Calu3 (cell line): Measurements from ENCODE around the gene SH3PXD2A. TPM values are rescaled to one million over a fixed set of nuclear protein-coding genes. Genes with fewer than 3 reads are reported as not detected.

Experiments used
- BruUV-seq: library from RNA; stranded (reverse); fragments of 400-500 nt; replicated peaks from 2 replicates; lab custom pipeline; 2021; lab: Mats Ljungman, UMichigan
- CTCF ChIA-PET: fragments of 300-600 bp; sonication (Branson Sonifier 250); formaldehyde crosslinking; loops from one replicate; lab custom pipeline; 2022; ENCODE audit warnings: antibody characterized with exemption; lab: Charles Lee
- DNase-seq: peaks from one replicate; pipeline ENCODE4 v3.0.0; 2022
- H3K27ac Mint-ChIP-seq: one replicate; pipeline ENCODE4 v1.8.0; 2022; ENCODE audit warnings: mixed read lengths; ENCODE audit not compliant: unreplicated experiment
- H3K27me3 Mint-ChIP-seq: one replicate; pipeline ENCODE4 v1.8.0; 2022; ENCODE audit warnings: mixed read lengths; ENCODE audit not compliant: unreplicated experiment
- H3K36me3 Mint-ChIP-seq: one replicate; pipeline ENCODE4 v1.8.0; 2022; ENCODE audit warnings: mild to moderate bottlenecking, moderate library complexity, mixed read lengths; ENCODE audit not compliant: insufficient read depth, unreplicated experiment
- H3K4me1 Mint-ChIP-seq: one replicate; pipeline ENCODE4 v1.8.0; 2022; ENCODE audit warnings: mild to moderate bottlenecking, low read depth, mixed read lengths; ENCODE audit not compliant: unreplicated experiment
- H3K4me3 Mint-ChIP-seq: one replicate; pipeline ENCODE4 v1.8.0; 2022; ENCODE audit warnings: mild to moderate bottlenecking, low read depth, moderate library complexity, mixed read lengths; ENCODE audit not compliant: unreplicated experiment
- H3K9me3 Mint-ChIP-seq: one replicate; pipeline ENCODE4 v1.8.0; 2022; ENCODE audit warnings: low read depth, mixed read lengths; ENCODE audit not compliant: unreplicated experiment
- CTCF ChIP-seq: fragments of 200-600 bp; IDR thresholded peaks from one replicate; pipeline ENCODE4 v1.8.0; 2022; ENCODE audit warnings: antibody characterized with exemption; ENCODE audit not compliant: unreplicated experiment
- intact Hi-C: fragments of 100-400 bp; cut with micrococcal nuclease; formaldehyde crosslinking; loops from one replicate; pipeline ENCODE4 v1.10.0; 2022; ENCODE audit not compliant: unreplicated experiment
- total RNA-seq: library from RNA; stranded (reverse); gene quantifications from 2 replicates; pipeline ENCODE4 v1.2.3, GENCODE V29; 2022

SH3PXD2A gene
- total RNA-seq, 1 experiment from 2014 or later = 7.5 TPM

DNA sequence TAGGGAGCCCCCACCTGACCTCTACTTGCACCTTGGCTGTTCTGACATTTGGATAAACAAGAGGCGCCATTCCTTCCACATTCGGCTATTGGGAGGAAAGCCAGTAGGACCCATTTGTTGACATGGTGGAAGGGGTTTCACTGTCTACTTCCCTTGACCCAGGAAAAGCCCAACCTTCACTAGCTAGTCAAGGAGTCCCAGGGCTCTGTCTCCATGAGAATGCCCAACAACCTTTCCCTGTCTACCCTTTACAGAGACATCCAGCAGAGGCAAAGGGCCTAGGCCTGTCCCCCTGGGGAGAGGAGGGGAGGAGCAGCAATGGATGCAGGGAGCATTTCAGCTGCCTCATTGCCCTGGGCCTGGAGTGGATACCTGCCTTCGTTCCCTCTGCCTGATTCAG lies 225.8 kb downstream of the SH3PXD2A start:
- intact Hi-C loops = no loop called here
- TF ChIP-seq CTCF = no peak
- no TSS peak for BruUV-seq
- no peaks in the 10 kb centered on the region for H3K27me3 Mint-ChIP-seq
- H3K27ac Mint-ChIP-seq = no peak overlapping the region
- CTCF ChIA-PET = no interaction called here
- H3K9me3 Mint-ChIP-seq = no peaks in the 10 kb centered on the region
- H3K4me1 Mint-ChIP-seq = no peaks in the 10 kb centered on the region
- no peak for DNase-seq
- peaks cover 7% of the 10 kb centered on the region for H3K36me3 Mint-ChIP-seq
- H3K4me3 Mint-ChIP-seq = no peak overlapping the region

DNA sequence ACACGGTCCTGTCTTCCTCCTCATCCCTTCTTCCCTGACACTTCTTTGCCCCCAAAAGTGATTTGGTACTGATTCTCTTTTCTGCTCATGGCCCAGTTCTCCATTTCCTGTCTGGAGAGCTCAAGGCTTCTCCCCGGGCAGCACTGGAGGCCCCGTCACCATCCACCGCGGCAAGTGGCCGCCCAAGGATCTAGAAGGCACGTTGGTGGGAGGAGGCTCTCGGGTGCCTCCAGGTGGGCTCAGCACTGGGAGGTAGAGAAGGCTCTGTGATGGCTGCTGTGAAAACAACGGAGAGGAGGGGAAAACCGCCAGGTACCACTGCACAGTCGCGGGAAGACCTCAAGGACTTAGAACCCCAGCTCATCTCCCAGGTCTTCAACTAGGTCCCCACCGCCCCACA lies 227.5 kb downstream of the SH3PXD2A start:
- no peak overlapping the region for H3K27ac Mint-ChIP-seq
- no peak for DNase-seq
- no peaks in the 10 kb centered on the region for H3K4me1 Mint-ChIP-seq
- no peaks in the 10 kb centered on the region for H3K27me3 Mint-ChIP-seq
- BruUV-seq = no TSS peak
- CTCF ChIA-PET = no interaction called here
- no peak overlapping the region for H3K4me3 Mint-ChIP-seq
- intact Hi-C loops = no loop called here
- TF ChIP-seq CTCF = no peak
- H3K36me3 Mint-ChIP-seq = peaks cover 7% of the 10 kb centered on the region
- H3K9me3 Mint-ChIP-seq = no peaks in the 10 kb centered on the region

GRCh38 chr10:103627111-103627892 lies 228.1 kb downstream of the SH3PXD2A start:
- Mint-ChIP-seq H3K27me3 (no peaks in the 10 kb centered on the region), H3K4me1 (no peaks in the 10 kb centered on the region), H3K36me3 (peaks cover 7% of the 10 kb centered on the region), H3K4me3 (no peak overlapping the region), H3K9me3 (no peaks in the 10 kb centered on the region), H3K27ac (no peak overlapping the region)
- no peak for DNase-seq
- TF ChIP-seq CTCF = no peak
- CTCF ChIA-PET = no interaction called here
- no TSS peak for BruUV-seq
- intact Hi-C loops = no loop called here

GRCh38 chr10:103626178-103626577 lies 229.2 kb downstream of the SH3PXD2A start:
- no peak overlapping the region for H3K4me3 Mint-ChIP-seq
- CTCF ChIA-PET = interaction anchor here (0.6 kb wide), 1 partner anchor 206 kb away, joined by 3 read pairs; no protein-coding TSS in a partner anchor
- H3K27me3 Mint-ChIP-seq = no peaks in the 10 kb centered on the region
- no peak for TF ChIP-seq CTCF
- DNase-seq = no peak
- no peaks in the 10 kb centered on the region for H3K9me3 Mint-ChIP-seq
- H3K27ac Mint-ChIP-seq = no peak overlapping the region
- BruUV-seq = no TSS peak
- peaks cover 7% of the 10 kb centered on the region for H3K36me3 Mint-ChIP-seq
- intact Hi-C loops = no loop called here
- H3K4me1 Mint-ChIP-seq = no peaks in the 10 kb centered on the region
